OCI-LY7 (cell line): ENCODE data around the gene MPL. TPM values are rescaled to one million over a fixed set of nuclear protein-coding genes. Genes with fewer than 3 reads are reported as not detected.
A peak's percentile ranks its signal among the peaks of the same experiment; 100 is the strongest.

Experiments
- BruUV-seq: library from RNA; stranded (reverse); fragments of 400-500 nt; replicated peaks from 2 replicates; lab custom pipeline; 2021; lab: Mats Ljungman, UMichigan
- CTCF ChIA-PET: fragments of 300-600 bp; sonication (Branson Sonifier 250); formaldehyde crosslinking; loops from one replicate; lab custom pipeline; 2022; ENCODE audit warnings: antibody characterized with exemption; ENCODE audit not compliant: unreplicated experiment; lab: Charles Lee
- POLR2A ChIA-PET: fragments of 300-600 bp; sonication (Branson Sonifier 250); formaldehyde crosslinking; loops from one replicate; lab custom pipeline; 2022; ENCODE audit warnings: antibody characterized with exemption; lab: Charles Lee
- DNase-seq: peaks from one replicate; pipeline ENCODE4 v3.0.0-alpha.2; 2015; ENCODE audit warnings: low spot score
- H2AFZ ChIP-seq: fragments of 200-600 bp; sonication (generic), shearing (Covaris generic); 2 replicates; pipeline ENCODE4 v1.6.1; 2014; ENCODE audit warnings: mild to moderate bottlenecking, antibody characterized with exemption, low read length, moderate library complexity
- H3K27ac ChIP-seq: fragments of 200-600 bp; sonication (generic); 2 replicates; pipeline ENCODE4 v1.5.1; 2014; ENCODE audit warnings: mixed run types, low read depth, mild to moderate bottlenecking, moderate library complexity, low read length, inconsistent platforms; ENCODE audit not compliant: poor library complexity, severe bottlenecking
- H3K36me3 ChIP-seq: fragments of 200-600 bp; sonication (generic); 2 replicates; pipeline ENCODE4 v1.6.1; 2014; ENCODE audit warnings: mild to moderate bottlenecking, antibody characterized with exemption, low read length, moderate library complexity, mixed read lengths; ENCODE audit not compliant: insufficient read depth
- H3K4me1 ChIP-seq: fragments of 200-600 bp; sonication (generic); 2 replicates; pipeline ENCODE4 v1.5.1; 2014; ENCODE audit warnings: mild to moderate bottlenecking, low read length; ENCODE audit not compliant: insufficient read depth, poor library complexity, severe bottlenecking
- H3K4me2 ChIP-seq: fragments of 200-600 bp; sonication (generic); 2 replicates; pipeline ENCODE4 v1.6.1; 2014; ENCODE audit warnings: mild to moderate bottlenecking, low read length
- H3K4me3 ChIP-seq: fragments of 200-600 bp; sonication (generic); 2 replicates; pipeline ENCODE4 v1.5.1; 2014; ENCODE audit warnings: mild to moderate bottlenecking, low read depth, low read length; ENCODE audit not compliant: poor library complexity, severe bottlenecking
- H3K79me2 ChIP-seq: fragments of 200-600 bp; sonication (generic); 2 replicates; pipeline ENCODE4 v1.6.1; 2016; ENCODE audit warnings: low read depth, mild to moderate bottlenecking, low read length, moderate library complexity, mixed read lengths; ENCODE audit not compliant: insufficient read depth
- H3K9me2 ChIP-seq: fragments of 200-600 bp; sonication (generic); 2 replicates; pipeline ENCODE4 v1.6.1; 2016; ENCODE audit warnings: mild to moderate bottlenecking, low read length, mixed read lengths; ENCODE audit not compliant: insufficient read depth
- H3K9me3 ChIP-seq: fragments of 200-600 bp; sonication (generic); 2 replicates; pipeline ENCODE4 v1.6.1; 2014; ENCODE audit warnings: mild to moderate bottlenecking, mixed run types, low read length, mixed read lengths
- H4K20me1 ChIP-seq: fragments of 200-600 bp; sonication (generic); 2 replicates; pipeline ENCODE4 v1.6.1; 2014; ENCODE audit warnings: mild to moderate bottlenecking, antibody characterized with exemption, low read length, moderate library complexity, mixed read lengths; ENCODE audit not compliant: insufficient read depth
- CTCF ChIP-seq: fragments of 200-600 bp; sonication (generic); conservative IDR thresholded peaks from 2 replicates; pipeline ENCODE4 v1.5.1; 2014; ENCODE audit warnings: mild to moderate bottlenecking, antibody characterized with exemption, low read length, moderate library complexity, mixed read lengths
- EZH2phosphoT487 ChIP-seq: fragments of 200-600 bp; sonication (generic); IDR thresholded peaks from 2 replicates; pipeline ENCODE4 v1.6.1; 2018; ENCODE audit warnings: low read depth, borderline replicate concordance, mild to moderate bottlenecking, mixed run types, antibody characterized with exemption, low read length, moderate library complexity, mixed read lengths
- intact Hi-C: fragments of 100-400 bp; cut with micrococcal nuclease; formaldehyde crosslinking; loops from one replicate; pipeline ENCODE4 v1.10.0; 2022; ENCODE audit not compliant: unreplicated experiment
- total RNA-seq, 2 experiments: library from RNA; depleted of rRNA in 1 of 2; stranded (reverse); fragments of >200 nt in 1 of 2; shearing (Covaris generic) in 1 of 2; gene quantifications; 2 replicates each; pipeline ENCODE4 v1.2.3, GENCODE V29; 2014 to 2022

The MPL gene
- total RNA-seq, 2 experiments from 2014 or later, result not detected

DNA sequence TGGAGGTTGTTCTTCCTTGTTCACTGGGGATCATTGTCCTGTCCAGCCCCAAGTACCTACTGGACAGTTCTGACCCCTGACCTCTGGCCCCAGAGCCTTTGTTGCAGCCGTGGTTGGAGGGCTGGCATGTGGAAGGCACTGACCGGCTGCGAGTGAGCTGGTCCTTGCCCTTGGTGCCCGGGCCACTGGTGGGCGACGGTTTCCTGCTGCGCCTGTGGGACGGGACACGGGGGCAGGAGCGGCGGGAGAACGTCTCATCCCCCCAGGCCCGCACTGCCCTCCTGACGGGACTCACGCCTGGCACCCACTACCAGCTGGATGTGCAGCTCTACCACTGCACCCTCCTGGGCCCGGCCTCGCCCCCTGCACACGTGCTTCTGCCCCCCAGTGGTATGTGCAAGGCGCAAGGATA lies 25.4 kb upstream of the MPL start:
- POLR2A ChIA-PET, result no interaction called here
- no TSS peak for BruUV-seq
- no peak for DNase-seq

DNA sequence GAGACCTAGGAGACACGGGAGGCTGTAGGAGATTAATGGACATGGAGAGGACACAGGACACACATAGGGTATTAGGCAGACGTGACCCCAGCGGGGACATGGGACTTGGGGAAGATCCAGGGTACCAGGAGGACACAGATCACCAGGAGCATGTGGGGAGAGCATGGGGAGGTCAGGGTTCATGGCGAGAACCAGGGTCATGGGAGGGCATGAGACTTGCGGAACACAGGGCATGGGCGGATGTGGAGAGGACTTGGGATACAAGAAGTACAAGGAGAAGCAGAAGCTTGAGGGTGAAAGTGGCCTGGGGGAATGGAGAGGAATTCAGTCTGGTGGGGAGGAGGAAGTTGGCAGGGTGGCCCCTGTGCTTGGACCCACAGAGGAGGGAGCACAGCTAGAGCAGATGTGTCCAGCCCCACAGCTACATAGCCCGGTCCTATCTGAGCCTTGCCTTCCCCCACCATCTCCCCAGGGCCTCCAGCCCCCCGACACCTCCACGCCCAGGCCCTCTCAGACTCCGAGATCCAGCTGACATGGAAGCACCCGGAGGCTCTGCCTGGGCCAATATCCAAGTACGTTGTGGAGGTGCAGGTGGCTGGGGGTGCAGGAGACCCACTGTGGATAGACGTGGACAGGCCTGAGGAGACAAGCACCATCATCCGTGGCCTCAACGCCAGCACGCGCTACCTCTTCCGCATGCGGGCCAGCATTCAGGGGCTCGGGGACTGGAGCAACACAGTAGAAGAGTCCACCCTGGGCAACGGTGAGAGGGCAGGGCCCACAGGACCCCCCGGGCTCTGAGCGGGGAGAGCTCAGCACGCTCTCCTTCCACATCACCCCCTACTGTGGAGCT lies 24.7 kb upstream of the MPL start:
- Histone ChIP-seq H3K9me3 (no peaks in the 10 kb centered on the region), H4K20me1 (no peaks in the 10 kb centered on the region), H3K4me1 (no peaks in the 10 kb centered on the region), H3K4me3 (no peak overlapping the region), H3K4me2 (no peak overlapping the region), H3K36me3 (no peaks in the 10 kb centered on the region), H3K9me2 (no peaks in the 10 kb centered on the region), H2AFZ (no peak overlapping the region), H3K27ac (no peak overlapping the region), H3K79me2 (no peaks in the 10 kb centered on the region)
- BruUV-seq, result no TSS peak
- no peak for DNase-seq
- POLR2A ChIA-PET, result no interaction called here
- intact Hi-C loops, result no loop called here
- CTCF ChIA-PET, result no interaction called here
- no peak for TF ChIP-seq CTCF
- no peak for TF ChIP-seq EZH2phosphoT487

More for the DNA sequence above, 25.4 kb upstream of the MPL start:
- H3K36me3 ChIP-seq, result no peaks in the 10 kb centered on the region
- CTCF ChIA-PET, result no interaction called here
- H2AFZ ChIP-seq, result no peak overlapping the region
- no peak overlapping the region for H3K4me2 ChIP-seq
- H3K9me2 ChIP-seq, result no peaks in the 10 kb centered on the region
- H3K27ac ChIP-seq, result no peak overlapping the region
- no peaks in the 10 kb centered on the region for H3K79me2 ChIP-seq
- TF ChIP-seq EZH2phosphoT487 (no peak), CTCF (0 out of 2 replicates have a peak, but pooled peaks have one; percentile 13)
- H3K9me3 ChIP-seq, result no peaks in the 10 kb centered on the region
- no peaks in the 10 kb centered on the region for H4K20me1 ChIP-seq
- intact Hi-C loops, result no loop called here
- H3K4me3 ChIP-seq, result no peak overlapping the region
- H3K4me1 ChIP-seq, result no peaks in the 10 kb centered on the region

GRCh38 chr1:43313771-43314170 lies 23.8 kb upstream of the MPL start:
- intact Hi-C loops, result no loop called here
- H3K9me3 ChIP-seq, result no peaks in the 10 kb centered on the region
- BruUV-seq, result no TSS peak
- no peak overlapping the region for H3K4me3 ChIP-seq
- H3K79me2 ChIP-seq, result no peaks in the 10 kb centered on the region
- H3K9me2 ChIP-seq, result no peaks in the 10 kb centered on the region
- no peak overlapping the region for H2AFZ ChIP-seq
- ChIA-PET POLR2A (no interaction called here), CTCF (no interaction called here)
- H4K20me1 ChIP-seq, result no peaks in the 10 kb centered on the region
- H3K4me1 ChIP-seq, result no peaks in the 10 kb centered on the region
- no peaks in the 10 kb centered on the region for H3K36me3 ChIP-seq
- no peak for DNase-seq
- H3K4me2 ChIP-seq, result no peak overlapping the region
- H3K27ac ChIP-seq, result no peak overlapping the region
- no peak for TF ChIP-seq CTCF
